Gastroesophageal sphincter (tissue), 3 donors: Measurements from ENCODE around the gene TPSD1.

ENCODE experiments used
- EP300 ChIP-seq: sonication (generic); formaldehyde crosslinking; IDR thresholded peaks from one replicate; pipeline ENCODE4 v1.6.1; 2017; ENCODE audit warnings: antibody characterized with exemption, mild to moderate bottlenecking
- TF ChIP-seq, protein P1 (sequence below), 4 experiments: fragments of 200-600 bp in 2 of 4; fragments of 450-650 bp in 2 of 4; sonication (generic) in 1 of 4; IDR thresholded peaks; one replicate each; pipeline ENCODE4 v1.5.1; 2017 to 2019; ENCODE audit warnings: antibody characterized with exemption in 4 of 4, mild to moderate bottlenecking in 2 of 4, moderate library complexity in 2 of 4

DNA sequence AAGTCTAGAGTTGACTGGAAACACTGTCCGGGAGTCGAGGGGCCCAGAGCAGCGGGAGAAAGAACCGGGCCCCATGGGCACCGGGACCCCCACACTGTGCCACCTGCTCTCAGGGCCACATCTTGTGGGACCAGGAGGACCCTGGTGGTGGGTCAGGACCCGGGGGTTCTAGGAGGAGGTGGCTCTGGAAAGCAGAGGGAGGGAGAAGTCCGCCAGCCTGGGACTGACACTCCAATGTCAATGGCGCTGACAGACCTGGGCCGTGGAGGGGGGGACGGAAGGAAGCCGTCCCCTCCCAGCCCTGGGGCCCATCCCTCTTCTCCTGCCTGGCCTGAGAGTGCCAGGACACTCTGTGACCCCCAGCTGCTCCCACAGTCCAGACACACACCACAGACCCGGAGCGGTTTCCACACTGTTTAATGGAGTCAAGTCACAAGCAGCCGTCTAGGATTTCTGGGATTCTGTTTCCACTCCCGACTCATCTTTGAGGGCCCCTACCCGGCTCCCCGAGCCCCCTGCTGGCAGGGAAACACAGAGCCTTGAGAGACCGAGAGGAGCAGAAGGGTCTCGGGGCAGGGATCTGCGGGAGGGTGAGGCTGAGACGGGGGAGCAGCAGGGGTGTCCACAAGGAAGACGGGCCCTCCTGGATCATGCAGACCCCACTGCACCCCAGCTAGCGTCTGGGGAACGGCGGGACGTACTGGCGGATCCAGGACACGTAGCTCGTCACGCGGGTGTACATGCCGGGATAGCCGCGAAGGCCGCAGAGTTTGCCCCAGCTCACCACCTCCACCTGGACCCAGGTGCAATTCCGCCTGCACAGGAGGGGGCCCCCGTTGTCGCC is 30.0 kb downstream of the TPSD1 start:
- TF ChIP-seq EP300 = no peak
- TF ChIP-seq, protein P1, sequence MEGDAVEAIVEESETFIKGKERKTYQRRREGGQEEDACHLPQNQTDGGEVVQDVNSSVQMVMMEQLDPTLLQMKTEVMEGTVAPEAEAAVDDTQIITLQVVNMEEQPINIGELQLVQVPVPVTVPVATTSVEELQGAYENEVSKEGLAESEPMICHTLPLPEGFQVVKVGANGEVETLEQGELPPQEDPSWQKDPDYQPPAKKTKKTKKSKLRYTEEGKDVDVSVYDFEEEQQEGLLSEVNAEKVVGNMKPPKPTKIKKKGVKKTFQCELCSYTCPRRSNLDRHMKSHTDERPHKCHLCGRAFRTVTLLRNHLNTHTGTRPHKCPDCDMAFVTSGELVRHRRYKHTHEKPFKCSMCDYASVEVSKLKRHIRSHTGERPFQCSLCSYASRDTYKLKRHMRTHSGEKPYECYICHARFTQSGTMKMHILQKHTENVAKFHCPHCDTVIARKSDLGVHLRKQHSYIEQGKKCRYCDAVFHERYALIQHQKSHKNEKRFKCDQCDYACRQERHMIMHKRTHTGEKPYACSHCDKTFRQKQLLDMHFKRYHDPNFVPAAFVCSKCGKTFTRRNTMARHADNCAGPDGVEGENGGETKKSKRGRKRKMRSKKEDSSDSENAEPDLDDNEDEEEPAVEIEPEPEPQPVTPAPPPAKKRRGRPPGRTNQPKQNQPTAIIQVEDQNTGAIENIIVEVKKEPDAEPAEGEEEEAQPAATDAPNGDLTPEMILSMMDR (IDR thresholded peaks at IDR 0.05) = no peak
